ENCODE results near the gene MAP1B. TPM values are rescaled to one million over a fixed set of nuclear protein-coding genes. Genes with fewer than 3 reads are reported as not detected.

The MAP1B gene
- total RNA-seq, 1 donor from 2014 or later: 61.0 TPM

DNA sequence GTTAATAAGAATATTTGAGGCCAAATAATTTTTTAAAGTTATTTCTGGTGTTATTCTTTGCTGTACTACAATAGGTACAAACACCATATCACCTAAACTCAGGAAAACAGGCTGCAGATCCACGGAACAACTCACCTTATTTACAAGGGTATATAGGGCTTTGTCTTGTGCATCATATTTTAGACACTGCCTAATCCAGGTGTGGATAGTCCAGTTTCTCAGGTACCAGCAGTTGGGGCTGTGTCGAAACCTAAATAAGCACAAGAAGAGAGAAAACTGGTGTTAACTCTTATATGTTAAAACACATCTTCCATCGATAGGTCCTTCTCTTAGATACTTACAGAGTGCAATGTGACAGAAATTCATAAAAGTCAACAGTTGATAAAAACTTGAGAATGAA lies 130.6 kb downstream of the MAP1B start:
- TF ChIP-seq, protein P1, sequence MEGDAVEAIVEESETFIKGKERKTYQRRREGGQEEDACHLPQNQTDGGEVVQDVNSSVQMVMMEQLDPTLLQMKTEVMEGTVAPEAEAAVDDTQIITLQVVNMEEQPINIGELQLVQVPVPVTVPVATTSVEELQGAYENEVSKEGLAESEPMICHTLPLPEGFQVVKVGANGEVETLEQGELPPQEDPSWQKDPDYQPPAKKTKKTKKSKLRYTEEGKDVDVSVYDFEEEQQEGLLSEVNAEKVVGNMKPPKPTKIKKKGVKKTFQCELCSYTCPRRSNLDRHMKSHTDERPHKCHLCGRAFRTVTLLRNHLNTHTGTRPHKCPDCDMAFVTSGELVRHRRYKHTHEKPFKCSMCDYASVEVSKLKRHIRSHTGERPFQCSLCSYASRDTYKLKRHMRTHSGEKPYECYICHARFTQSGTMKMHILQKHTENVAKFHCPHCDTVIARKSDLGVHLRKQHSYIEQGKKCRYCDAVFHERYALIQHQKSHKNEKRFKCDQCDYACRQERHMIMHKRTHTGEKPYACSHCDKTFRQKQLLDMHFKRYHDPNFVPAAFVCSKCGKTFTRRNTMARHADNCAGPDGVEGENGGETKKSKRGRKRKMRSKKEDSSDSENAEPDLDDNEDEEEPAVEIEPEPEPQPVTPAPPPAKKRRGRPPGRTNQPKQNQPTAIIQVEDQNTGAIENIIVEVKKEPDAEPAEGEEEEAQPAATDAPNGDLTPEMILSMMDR (IDR thresholded peaks at IDR 0.05; ENCODE audit: unreplicated experiment): no peak

DNA sequence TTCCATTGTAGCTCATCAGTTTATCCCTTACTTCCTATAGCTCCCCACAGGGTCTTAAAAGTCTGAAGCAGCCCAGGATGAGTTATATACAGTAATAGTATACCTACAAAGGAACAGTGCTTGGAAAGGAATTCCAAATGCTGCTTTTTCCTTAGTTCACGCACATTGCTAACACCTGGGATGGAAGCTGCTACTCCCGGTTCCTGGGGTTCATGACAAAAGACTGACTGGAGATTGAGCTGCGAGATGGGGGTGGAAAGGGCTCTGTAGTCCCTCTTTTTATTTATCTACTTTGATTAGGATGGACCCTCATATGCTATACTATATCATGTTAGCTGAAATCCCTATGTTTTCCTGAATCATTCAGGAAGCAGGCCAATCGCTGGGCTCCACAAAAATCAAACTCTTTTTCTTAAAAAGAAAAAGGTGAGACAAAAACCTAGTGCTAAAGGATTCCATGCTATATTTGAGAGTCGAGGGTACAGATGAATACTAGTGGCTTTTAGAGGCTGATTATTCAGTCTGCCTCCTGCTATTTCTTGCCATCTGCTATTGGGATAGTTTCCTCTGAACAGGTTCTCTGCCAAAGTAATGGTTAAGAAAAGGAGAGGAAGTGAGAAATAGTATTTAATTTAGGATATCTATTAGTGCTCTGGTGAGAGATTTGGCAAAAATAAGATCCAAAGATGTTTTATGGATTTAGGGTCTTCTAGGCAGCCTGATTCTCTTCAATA lies 131.6 kb downstream of the MAP1B start:
- H3K4me1 Mint-ChIP-seq: peaks cover 20% of the 10 kb centered on the region
- no peak overlapping the region for H3K27ac Mint-ChIP-seq
- H3K27me3 Mint-ChIP-seq (ENCODE audit: low read depth): no peaks in the 10 kb centered on the region
- H3K9me3 Mint-ChIP-seq: no peaks in the 10 kb centered on the region
- peaks cover 8% of the 10 kb centered on the region for H3K36me3 Mint-ChIP-seq
- TF ChIP-seq, protein P1 (IDR thresholded peaks at IDR 0.05; ENCODE audit: unreplicated experiment): no peak
- H3K4me3 Mint-ChIP-seq: no peak overlapping the region
- no peak for DNase-seq (ENCODE audit: low spot score in 2 of 2, unreplicated experiment in 2 of 2)

More for the DNA sequence above, 130.6 kb downstream of the MAP1B start:
- H3K27me3 Mint-ChIP-seq (ENCODE audit: low read depth): no peaks in the 10 kb centered on the region
- peaks cover 8% of the 10 kb centered on the region for H3K36me3 Mint-ChIP-seq
- no peak for DNase-seq (ENCODE audit: low spot score in 2 of 2, unreplicated experiment in 2 of 2)
- H3K9me3 Mint-ChIP-seq: no peaks in the 10 kb centered on the region
- H3K27ac Mint-ChIP-seq: no peak overlapping the region
- H3K4me1 Mint-ChIP-seq: peaks cover 20% of the 10 kb centered on the region
- H3K4me3 Mint-ChIP-seq: no peak overlapping the region

GRCh38 chr5:72241346-72242003 lies 134.2 kb downstream of the MAP1B start:
- no peak for DNase-seq (ENCODE audit: low spot score in 2 of 2, unreplicated experiment in 2 of 2)
- TF ChIP-seq, protein P1 (IDR thresholded peaks at IDR 0.05; ENCODE audit: unreplicated experiment): no peak
- no peaks in the 10 kb centered on the region for H3K27me3 Mint-ChIP-seq (ENCODE audit: low read depth)
- H3K9me3 Mint-ChIP-seq: no peaks in the 10 kb centered on the region
- H3K4me3 Mint-ChIP-seq: no peak overlapping the region
- H3K4me1 Mint-ChIP-seq: peaks cover 35% of the 10 kb centered on the region
- no peak overlapping the region for H3K27ac Mint-ChIP-seq
- H3K36me3 Mint-ChIP-seq: peaks cover 7% of the 10 kb centered on the region

- Mint-ChIP-seq H3K4me1 (peaks cover 45% of the 10 kb centered on the region), H3K9me3 (no peaks in the 10 kb centered on the region), H3K36me3 (no peaks in the 10 kb centered on the region), H3K27me3 (ENCODE audit: low read depth) (no peaks in the 10 kb centered on the region), H3K4me3 (no peak overlapping the region), H3K27ac (peak overlapping the region; percentile 8)
- DNase-seq (ENCODE audit: low spot score in 2 of 2, unreplicated experiment in 2 of 2): no peak
- TF ChIP-seq, protein P1 (IDR thresholded peaks at IDR 0.05; ENCODE audit: unreplicated experiment): no peak
These were observed 135.7 kb downstream of the MAP1B start for GRCh38 chr5:72242796-72243475.

DNA sequence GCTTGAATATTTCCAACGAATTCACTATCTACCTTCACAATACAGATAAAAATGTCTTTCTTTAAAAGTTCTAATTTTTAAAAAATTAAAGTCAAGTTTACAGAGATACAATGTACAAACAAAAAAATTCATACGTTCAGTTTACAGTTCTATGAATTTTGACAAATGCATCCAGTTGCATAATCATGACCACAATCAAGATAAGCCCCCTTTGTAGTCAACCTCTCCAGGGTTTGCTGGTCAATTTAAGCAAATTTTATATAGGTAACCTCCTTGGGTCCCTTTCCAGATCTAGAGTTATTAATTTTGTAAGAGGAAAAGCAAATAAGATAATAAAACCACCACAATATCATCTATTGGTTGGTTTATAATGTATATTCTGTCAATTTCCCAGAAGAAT lies 136.4 kb downstream of the MAP1B start:
- Mint-ChIP-seq H3K4me1 (peaks cover 46% of the 10 kb centered on the region), H3K4me3 (no peak overlapping the region), H3K36me3 (no peaks in the 10 kb centered on the region), H3K9me3 (no peaks in the 10 kb centered on the region), H3K27me3 (ENCODE audit: low read depth) (no peaks in the 10 kb centered on the region), H3K27ac (peak overlapping the region; percentile 44)
- TF ChIP-seq, protein P1 (IDR thresholded peaks at IDR 0.05; ENCODE audit: unreplicated experiment): no peak
- no peak for DNase-seq (ENCODE audit: low spot score in 2 of 2, unreplicated experiment in 2 of 2)
